NCI-H2227 (cell line): ENCODE data around the gene POLR3GL.

ENCODE experiments used
- DNase-seq: peaks from one replicate; lab custom pipeline; 2025; ENCODE audit not compliant: unreplicated experiment; lab: John Stamatoyannopoulos, UW

POLR3GL gene

DNA sequence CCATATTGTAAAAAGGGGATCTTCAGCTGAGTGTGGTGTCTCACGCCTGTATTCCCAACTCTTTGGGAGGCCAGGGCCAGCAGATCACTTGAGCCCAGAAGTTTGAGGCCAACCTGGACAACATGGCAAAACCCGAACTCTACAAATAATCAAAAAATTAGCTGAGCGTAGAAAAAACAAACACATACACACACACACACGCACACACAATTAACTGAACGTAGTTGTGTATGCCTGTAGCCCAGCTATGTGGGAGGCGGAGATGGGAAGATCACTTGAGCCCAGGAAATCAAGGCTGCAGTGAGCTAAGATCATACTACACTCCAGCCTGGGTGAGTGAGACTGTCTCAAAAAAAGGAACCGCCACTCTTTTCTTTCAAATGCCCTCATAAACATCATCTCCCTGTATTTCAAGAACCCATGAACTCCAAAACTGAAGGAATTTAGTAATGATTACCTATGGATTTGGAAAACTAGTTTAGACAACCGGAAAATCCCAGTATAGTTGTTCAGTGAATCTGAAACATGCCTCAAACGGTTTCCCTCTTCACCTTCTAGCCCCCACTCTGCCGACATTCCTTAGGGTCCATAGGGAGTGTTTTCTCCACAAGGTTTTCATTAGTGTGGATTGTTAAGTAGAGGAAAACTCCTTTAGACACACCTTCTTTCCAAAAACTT lies 27.4 kb downstream of the POLR3GL start:
- no peak for DNase-seq

DNA sequence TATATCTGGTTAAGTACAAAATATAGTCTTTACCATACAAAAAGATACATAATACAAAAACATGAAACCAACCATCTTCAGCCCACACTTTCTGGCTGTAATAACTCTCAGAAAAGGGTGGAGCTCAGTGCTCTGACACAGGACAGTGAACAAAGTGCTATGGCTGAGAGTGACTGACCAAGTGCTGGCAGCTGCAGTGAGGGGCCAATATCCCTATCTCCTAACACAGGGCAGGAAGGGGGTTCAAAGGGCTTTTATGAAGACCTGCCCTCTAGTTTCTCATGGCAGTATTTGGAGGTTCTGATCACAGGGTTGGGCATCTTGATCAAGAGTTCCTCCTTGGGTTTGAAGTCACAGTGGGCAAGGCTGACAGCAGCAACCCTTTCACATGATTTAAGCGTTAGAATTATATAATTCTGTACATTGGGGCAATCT lies 28.0 kb downstream of the POLR3GL start:
- no peak for DNase-seq

DNA sequence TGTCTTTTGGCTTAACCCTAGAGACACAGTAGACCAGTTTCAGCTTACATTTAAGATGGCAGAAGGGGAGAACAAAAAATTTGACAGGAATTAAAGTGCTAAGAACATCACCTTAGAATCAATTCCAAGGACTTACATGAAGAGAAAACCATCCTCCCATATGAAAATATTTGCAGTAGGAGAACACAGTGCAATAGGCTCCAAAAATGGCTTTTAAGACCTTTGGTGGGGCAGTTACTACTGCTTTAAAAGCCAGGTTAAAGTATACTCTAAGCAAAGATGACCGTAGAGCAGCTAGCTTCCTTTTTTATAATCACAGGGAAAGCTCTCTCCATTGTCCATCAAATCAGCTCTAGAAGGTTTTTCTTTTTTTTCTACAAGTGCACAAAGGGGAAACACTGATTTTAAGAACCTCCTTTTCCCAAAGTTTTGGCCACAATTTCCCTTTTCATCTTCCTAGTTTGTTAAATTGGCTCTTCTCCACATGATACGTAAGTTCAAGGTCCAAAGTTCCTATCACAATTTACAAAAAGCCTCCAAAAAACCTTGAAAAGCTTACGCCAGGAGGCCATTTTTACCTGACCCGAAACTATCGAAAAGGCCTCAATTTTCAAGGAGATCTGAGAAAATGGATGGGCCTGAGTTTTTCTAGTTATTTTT lies 28.6 kb downstream of the POLR3GL start:
- no peak for DNase-seq

DNA sequence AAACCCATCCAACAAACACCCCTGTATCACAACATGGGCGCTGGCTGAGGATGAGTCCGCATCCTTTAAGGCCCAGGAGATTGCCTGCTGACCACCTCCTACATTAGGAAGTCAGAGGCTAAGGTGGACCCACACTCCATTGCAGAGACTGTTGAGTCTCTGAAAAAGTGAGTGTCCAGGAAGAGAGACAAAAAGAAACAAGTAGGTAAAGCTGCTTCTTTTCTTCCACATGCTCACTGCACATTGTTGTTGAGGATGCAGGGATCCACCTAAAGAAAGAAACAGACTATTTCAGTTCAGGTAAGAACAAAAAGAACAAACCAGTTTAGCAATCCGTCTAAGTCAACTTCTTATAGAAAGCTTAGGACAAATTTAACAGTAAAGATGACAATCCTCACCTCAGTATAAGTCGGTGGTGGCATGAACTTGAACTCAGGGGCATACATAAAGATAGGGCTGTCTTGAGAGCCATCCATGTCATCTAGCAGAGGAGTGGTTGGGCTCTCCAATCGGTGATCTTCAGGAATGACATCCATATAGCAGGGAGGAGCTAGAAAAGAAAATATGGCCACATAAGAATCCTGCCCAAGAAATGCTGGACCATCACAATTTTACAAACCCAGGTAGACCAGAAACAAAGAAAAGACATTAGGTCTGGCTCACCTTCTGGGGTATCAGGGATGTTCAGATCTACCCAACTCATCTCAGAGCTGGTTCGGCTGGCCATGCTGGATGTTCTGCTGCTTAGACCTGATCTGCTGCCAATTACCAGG lies 29.3 kb downstream of the POLR3GL start:
- peak; percentile 36 for DNase-seq

DNA sequence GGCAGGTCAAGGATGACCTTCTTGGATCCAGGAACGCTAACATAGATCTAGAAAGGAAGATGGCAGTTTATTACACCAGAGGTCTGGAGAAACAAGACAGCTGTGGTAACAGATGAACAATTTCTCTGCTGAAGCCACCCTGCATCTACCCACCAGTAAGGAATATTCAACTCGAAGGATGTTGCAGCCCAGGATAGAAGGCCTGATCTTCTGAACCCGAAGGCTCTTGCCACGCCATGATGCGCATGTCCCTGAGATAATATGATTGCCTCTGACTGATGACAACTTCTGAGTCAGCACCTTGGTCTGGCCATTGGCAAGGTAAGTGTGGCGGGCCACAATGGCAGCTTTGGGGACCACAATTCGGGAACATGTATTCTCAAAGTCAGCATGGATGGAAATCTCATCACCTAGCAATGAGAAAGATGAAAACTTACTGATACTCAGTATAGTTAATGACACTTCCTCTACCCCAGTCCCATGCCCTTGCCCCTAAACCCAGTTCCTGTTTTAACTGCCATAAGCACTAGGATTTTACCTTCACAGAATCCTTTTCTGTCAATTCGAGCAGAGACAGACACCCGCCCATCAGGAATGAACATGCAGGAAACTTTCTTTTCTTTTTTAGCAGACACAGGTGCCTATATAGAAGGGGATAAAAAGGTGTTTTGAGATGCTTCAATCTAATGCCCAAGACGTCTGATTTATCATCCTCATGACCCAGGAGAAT lies 30.1 kb downstream of the POLR3GL start:
- no peak for DNase-seq

DNA sequence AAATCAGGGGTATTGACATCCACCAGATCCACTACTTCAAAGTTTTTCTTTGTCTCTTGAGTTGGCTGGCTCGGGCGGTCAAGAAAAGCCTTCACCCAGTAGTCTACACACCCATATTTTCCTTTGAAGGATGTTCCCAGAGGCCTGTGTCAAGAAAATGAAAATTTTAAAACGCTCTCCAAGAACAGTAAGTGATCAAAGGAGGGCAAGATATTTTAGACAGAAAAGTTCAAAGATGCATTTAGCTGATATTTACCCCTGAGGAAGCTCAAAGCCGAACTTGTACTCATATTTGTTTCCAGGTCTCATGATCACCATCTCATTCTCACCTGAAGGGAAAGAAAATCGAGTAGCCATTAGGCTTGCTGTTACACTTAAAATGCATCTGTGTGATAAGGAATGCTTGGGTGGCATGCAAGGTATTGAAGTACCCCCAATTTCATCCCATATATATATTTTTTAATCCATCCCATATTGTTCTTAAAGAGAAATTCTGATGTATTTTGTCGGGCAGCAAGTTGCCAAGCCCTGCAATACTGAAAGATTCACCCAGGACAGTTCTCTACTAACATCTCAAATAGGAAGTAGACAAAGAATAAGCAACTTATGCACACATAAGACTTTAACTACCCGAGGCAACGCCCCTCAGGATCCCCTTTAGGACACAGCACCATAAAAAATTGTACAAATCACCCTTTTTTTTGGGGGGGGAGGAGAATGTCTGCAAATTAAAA lies 30.8 kb downstream of the POLR3GL start:
- no peak for DNase-seq

DNA sequence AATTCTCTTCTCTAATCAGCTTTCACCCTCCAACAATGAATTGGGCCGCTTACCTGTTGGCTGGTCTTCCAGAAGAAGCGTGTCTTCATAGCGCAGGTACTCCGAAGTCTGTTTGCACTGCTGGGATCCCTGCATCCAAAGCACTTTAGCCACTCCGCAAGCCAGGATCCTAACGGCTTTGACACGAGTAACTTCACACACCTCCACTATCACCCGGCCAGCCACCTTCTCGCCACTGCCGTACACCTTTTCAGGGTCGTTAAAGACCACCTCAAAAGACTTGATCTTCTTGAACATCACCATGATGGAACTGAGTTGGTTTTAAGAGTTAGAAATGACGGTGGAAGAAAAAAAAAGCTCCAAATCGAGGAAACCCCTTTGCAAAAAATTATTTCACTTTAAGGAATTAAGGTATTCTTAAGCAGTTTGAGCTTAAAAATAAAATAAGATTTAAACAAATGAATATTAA lies 31.5 kb downstream of the POLR3GL start:
- DNase-seq = no peak

DNA sequence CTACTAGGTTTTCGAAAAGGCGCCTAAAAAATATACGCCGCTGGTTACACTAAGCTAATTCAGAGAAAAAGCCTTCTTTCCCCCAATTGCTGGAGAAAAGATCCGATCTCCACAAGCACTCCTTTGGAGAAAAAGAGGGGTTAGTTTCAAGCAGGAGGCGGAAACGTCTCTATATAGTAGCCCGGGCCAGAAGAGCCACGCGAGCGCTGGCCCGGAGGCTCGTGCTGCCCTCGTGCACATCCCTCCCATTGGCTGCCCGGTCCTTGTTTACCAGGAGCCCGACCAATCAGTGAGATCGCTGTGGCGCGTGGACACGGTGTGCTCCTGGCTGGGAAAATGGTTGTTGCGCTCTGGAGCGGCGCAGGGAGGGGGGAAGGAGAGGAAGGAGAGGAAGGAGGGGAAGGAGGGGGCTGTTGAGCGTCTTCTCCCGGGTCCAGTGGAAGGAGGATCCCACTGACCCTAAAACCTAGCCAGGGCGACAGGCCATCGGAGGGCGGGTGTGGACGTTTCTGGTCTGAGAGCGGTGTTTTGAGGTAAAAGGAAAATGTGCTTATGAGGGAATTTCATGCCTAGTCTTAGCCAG lies 32.0 kb downstream of the POLR3GL start, which contains the start of gene TXNIP:
TSS of gene TXNIP (minus strand) at position 147 of the 583 bp plus-strand sequence. CDS start 313 bp downstream, outside the sequence.
- DNase-seq = peak; percentile 98

DNA sequence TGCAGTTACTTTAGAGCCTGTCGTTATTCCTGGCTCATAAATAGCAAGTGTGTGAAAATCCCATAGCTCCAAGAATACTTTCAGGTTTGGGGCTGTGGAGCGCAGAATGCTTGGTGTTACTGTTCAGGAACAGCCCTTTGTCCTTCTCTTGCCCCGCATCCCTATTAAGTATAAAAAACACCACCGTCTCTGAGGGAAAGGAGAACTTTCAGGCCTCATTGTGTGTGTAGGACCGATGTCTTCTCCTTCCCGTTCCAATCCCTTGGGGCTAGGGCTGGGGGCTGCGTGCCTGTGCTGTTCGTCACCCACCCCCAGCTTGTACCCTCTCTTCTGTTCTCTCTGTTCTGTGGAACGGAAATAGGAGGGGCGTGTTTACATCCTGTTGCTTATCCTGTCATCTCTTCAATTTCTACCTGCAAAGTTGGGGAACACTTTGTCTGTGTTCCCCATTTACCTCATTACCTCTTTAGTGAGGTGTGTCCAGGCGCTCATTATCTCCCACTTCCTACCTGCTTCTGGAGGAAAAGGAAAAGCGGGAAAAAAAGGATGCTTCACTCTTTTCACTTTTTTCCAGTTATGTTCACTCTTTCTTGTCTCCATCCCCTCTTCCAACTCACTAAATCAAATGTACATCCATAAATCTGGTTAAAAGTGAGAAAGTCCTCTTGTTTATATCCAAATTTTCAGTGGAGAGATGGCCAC lies 32.7 kb downstream of the POLR3GL start:
- no peak for DNase-seq

DNA sequence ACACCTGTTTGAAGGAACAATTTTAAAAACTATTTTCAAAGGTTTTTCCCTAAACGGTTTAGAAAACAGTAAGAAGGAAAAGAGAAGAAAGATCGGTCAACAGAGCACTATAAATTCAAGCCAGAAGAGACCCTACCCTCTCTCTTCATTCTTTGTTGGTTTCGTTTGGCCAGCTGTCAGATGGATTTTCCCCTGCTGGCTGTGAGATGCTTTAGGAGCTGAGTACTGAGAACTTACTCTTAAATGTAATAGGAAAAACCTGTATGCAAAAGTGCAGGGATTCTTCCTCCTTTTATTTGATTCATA lies 33.2 kb downstream of the POLR3GL start:
- DNase-seq = no peak

DNA sequence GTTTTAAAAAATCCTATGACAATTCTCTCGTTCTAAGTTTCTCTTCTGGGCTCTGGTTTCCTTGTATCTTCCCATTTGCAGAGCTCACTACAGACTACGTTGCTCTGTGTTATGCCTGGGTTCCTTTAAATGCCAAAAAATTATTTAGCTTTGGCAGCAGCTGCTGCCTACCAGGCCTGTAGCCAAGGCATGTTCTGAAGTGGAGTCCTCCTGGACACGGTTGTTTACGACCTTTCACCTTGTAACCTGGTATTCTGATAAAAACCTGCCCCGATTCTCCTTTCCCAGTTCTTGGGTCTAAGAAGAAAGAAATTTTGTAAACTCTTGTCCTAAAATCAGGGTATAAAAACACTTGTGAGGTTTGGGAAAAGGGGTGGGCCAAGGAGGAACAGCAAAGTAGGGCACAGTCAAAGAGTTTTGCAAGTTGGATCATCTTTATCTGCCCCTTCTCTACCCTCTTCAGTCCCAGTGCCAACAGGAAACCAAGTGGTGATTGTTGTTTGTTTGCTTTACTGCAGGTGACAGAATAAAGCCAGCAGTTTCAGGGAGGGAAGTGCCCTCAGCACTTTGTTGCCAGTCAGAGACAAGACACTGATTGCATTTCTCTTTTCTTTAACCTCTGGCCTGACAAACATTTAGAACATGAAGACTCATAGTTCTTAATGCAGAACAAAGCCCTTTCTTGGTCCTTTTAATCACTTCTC lies 35.0 kb downstream of the POLR3GL start:
- no peak for DNase-seq

DNA sequence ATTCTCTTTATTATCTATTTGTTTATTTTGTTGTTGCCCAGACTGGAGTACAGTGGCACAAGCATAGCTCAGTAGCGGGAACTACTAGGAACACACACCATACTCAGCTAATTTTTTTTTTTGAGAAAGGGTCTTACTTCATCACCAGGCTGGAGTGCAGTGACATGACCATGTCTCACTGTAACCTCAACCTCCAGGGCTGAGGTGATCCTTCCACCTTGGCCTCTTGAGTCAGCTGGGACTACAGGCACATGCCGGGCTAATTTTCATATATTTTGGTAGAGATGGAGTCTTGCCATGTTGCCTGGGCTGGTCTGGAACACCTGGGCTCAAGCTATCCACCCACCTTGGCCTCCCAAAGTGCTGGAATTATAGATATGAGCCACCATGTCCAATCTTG lies 37.2 kb downstream of the POLR3GL start:
- no peak for DNase-seq

DNA sequence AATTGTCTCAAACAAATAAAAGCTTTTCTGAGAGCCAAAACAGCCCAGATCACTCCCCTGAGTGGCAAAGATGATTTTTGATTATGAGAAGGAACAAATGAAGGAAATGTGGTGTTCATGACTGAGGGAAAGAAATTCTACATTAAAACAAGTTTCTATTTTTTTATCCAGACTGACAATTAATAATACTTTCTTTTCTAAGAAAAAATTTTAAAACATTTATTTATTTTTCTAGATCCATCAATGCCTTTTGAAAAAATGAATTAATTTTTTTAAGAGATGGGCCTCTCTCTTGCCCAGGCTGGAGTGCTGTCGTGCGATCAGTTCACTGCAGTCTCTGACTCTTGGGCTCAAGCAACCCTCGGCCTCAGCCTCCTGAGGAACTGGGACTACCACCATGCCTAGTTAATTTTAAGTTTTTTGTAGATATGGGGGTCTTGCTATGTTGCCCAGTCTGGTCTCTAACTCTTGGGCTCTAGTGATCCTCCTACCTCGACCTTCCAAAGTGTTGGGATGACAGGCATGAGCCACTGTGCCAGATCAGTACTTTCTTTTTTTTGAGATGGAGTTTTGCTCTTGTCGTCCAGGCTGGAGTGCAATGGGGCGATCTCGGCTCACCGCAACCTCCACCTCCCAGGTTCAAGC lies 43.1 kb downstream of the POLR3GL start:
- DNase-seq = no peak

DNA sequence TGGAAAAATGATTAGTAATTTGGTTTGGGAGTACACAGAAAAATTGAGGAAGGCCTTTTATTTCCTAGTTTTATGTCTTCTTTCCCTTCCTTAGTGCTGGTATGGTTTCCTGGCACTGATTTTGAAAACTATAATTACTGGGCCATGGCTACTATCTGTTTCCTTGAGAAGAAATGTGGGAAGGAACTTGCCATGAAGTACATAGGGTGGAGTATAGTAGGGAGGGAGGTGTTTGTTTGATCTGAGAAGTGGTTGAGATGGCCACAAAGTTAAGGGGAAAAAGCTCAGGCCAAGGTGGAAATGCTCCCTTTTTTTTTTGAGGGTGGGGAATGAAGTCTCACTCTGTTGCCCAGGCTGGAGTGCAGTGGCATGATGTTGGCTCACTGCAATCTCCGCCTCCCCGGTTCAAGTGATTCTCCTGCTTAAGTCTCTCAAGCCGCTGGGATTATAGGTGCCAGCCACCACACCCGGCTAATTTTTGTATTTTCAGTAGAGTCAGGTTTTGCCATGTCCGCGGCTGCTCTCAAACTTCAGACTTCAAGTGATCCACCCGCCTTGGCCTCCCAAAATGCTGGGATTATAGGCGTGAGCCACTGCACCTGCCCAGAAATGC lies 45.7 kb downstream of the POLR3GL start:
- no peak for DNase-seq

DNA sequence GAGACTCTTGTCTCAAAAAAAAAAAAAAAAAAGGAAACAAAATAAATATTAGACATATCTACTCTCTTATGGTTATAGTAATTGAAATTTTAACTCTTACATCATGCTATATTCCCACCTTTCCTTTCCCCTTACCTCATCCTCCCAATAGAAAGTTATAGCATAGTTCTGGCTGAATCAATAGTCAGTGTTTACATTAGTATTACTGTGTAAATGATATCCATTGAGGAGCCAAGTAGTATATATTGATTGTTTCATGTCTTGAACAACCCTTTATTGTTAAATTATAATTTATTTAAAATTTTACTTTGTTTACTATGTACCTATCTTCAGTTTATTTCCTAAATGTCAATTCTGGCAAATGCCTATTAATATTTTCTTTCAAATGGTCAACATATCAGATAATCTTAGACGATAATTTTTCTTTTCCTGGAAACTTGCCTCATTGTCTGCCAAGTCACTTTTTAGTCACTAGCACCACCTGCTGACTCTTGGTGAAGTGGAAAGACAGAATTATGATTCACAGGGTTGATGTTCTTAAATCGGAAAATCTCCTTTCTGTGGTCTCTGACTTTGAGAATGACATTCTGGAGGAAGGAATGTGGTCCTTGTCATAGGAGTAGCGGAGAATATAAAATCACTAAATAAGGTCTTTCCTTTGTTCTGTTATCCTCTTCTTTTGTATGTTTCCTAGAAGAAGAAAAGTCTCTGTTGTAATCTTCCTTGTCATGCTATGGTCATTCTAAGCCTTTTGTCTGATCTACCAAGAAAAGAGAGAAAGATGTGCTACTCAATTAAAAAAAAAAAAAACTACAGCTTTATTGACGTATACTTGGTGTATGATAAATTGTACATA lies 48.4 kb downstream of the POLR3GL start:
- peak; percentile 76 for DNase-seq

DNA sequence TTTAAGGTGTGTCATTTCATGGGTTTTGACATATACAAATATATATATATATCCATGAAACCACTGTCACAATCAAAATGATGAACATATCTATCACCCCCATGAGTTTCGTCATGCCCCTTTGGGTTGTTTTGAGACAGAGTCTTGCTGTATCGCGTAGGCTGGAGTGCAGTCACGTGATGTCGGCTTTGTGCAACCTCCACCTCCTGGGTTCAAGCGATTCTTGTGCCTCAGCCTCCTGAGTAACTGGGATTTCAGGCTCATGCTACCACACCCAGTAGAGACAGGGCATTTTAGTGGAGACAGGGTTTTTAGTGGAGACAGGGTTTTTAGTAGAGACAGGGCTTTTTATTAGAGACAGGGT lies 49.1 kb downstream of the POLR3GL start:
- DNase-seq = no peak

DNA sequence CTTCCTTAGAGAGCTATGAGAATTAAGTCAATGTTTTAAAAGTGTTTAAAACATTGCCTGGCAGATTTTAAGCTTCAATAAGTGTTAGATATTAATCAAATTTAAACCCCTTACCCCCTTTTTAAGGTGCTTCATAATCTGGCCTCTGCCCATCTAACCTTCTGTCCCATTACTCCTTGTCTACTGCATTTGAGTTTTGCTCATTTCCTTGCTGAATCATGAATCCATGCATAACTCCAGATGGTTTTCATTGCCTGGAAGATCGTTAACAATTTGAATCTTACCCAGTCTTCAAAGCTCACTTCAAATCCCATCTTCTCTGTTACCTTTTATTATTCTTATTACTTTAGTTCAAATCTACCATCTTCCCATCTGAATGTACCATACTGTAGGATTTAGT lies 52.4 kb downstream of the POLR3GL start:
- no peak for DNase-seq
